Immature natural killer cell (primary cell): ENCODE data around the gene FGF9. TPM values are rescaled to one million over a fixed set of nuclear protein-coding genes. Genes with fewer than 3 reads are reported as not detected.

Source experiments
- DNase-seq, 3 donors: peaks; one replicate each; pipeline ENCODE4 v3.0.0; 2022; ENCODE audit warnings: mixed read lengths in 1 of 3
- H3K27ac Mint-ChIP-seq, 6 donors: one replicate each; pipeline ENCODE4 v1.8.0; 2020; ENCODE audit warnings: mixed read lengths in 6 of 6, mild to moderate bottlenecking in 5 of 6, inconsistent platforms in 4 of 6, moderate library complexity in 3 of 6
- H3K27me3 Mint-ChIP-seq, 3 donors: one replicate each; pipeline ENCODE4 v1.8.0; 2020 to 2021; ENCODE audit warnings: low read depth in 3 of 3, mild to moderate bottlenecking in 3 of 3, mixed read lengths in 3 of 3, moderate library complexity in 3 of 3, inconsistent platforms in 1 of 3
- H3K36me3 Mint-ChIP-seq, 3 donors: one replicate each; pipeline ENCODE4 v1.8.0; 2020; ENCODE audit warnings: mixed read lengths in 3 of 3, inconsistent platforms in 2 of 3, mild to moderate bottlenecking in 2 of 3
- H3K4me1 Mint-ChIP-seq, 2 donors: one replicate each; pipeline ENCODE4 v1.8.0; 2020; ENCODE audit warnings: inconsistent platforms in 2 of 2, mild to moderate bottlenecking in 2 of 2, mixed read lengths in 2 of 2, moderate library complexity in 1 of 2
- H3K4me3 Mint-ChIP-seq, 5 donors: one replicate each; pipeline ENCODE4 v1.8.0; 2020; ENCODE audit warnings: mild to moderate bottlenecking in 5 of 5, mixed read lengths in 5 of 5, inconsistent platforms in 3 of 5, moderate library complexity in 3 of 5
- H3K9me3 Mint-ChIP-seq, 6 donors: one replicate each; pipeline ENCODE4 v1.8.0; 2020; ENCODE audit warnings: mild to moderate bottlenecking in 6 of 6, mixed read lengths in 6 of 6, inconsistent platforms in 4 of 6, moderate library complexity in 3 of 6
- polyA plus RNA-seq, 3 donors: library from polyadenylated mRNA; unstranded; fragments of 300-500 nt; fragmentation: Illumina TruSeq; gene quantifications; one replicate each; pipeline ENCODE4 v1.2.3, GENCODE V29; 2021

FGF9 gene
- under 1 TPM in 2 of 3 donors, not detected in 1; 0.26 to 0.40 TPM for polyA plus RNA-seq

GRCh38 chr13:21670883-21671619 is at the start of gene FGF9:
TSS of gene FGF9 (plus strand) at chr13:21671073. CDS start at chr13:21671913, 840 bp downstream.
- DNase-seq, result peak; percentile 82 to 84 (median 83)
- H3K9me3 Mint-ChIP-seq, result peaks cover 0 to 2% (median 0%) of the 10 kb centered on the region in 6 donors
- no peaks in the 10 kb centered on the region for H3K36me3 Mint-ChIP-seq
- peaks cover 44 to 70% of the 10 kb centered on the region in 2 donors for H3K4me1 Mint-ChIP-seq
- peak within 1 kb of the TSS; percentile 86 to 98 (median 95) for H3K4me3 Mint-ChIP-seq
- H3K27me3 Mint-ChIP-seq, result peaks cover 20 to 50% (median 47%) of the 10 kb centered on the region in 3 donors
- peak within 1 kb of the TSS; percentile 68 to 96 (median 85) for H3K27ac Mint-ChIP-seq

GRCh38 chr13:21625366-21625765 is 45.5 kb upstream of the FGF9 start:
- Mint-ChIP-seq H3K4me3 (no peak overlapping the region), H3K9me3 (no peaks in the 10 kb centered on the region), H3K27ac (no peak overlapping the region), H3K27me3 (peaks cover 0 to 11% (median 8%) of the 10 kb centered on the region in 3 donors), H3K36me3 (peaks cover 0 to 3% (median 0%) of the 10 kb centered on the region in 3 donors), H3K4me1 (peaks cover 0 to 2% of the 10 kb centered on the region in 2 donors)
- DNase-seq, result no peak

GRCh38 chr13:21632196-21632595 is 38.7 kb upstream of the FGF9 start:
- Mint-ChIP-seq H3K36me3 (no peaks in the 10 kb centered on the region), H3K27ac (no peak overlapping the region), H3K9me3 (peaks cover 0 to 10% (median 0%) of the 10 kb centered on the region in 6 donors), H3K4me3 (no peak overlapping the region), H3K27me3 (peaks cover 1 to 5% (median 2%) of the 10 kb centered on the region in 3 donors), H3K4me1 (peaks cover 0 to 2% of the 10 kb centered on the region in 2 donors)
- no peak for DNase-seq

- Mint-ChIP-seq H3K36me3 (no peaks in the 10 kb centered on the region), H3K27ac (no peak overlapping the region), H3K4me1 (peaks cover 0 to 8% of the 10 kb centered on the region in 2 donors), H3K9me3 (peaks cover 0 to 6% (median 0%) of the 10 kb centered on the region in 6 donors), H3K4me3 (no peak overlapping the region), H3K27me3 (peaks cover 1 to 5% (median 2%) of the 10 kb centered on the region in 3 donors)
- no peak for DNase-seq
Observed at GRCh38 chr13:21636656-21637055, 34.2 kb upstream of the FGF9 start.

- peak overlapping the region in 1 of 6 donors; percentile 48 for H3K27ac Mint-ChIP-seq
- H3K27me3 Mint-ChIP-seq, result peaks cover 0 to 3% (median 1%) of the 10 kb centered on the region in 3 donors
- peaks cover 0 to 8% of the 10 kb centered on the region in 2 donors for H3K4me1 Mint-ChIP-seq
- no peaks in the 10 kb centered on the region for H3K36me3 Mint-ChIP-seq
- DNase-seq, result no peak
- no peaks in the 10 kb centered on the region for H3K9me3 Mint-ChIP-seq
- H3K4me3 Mint-ChIP-seq, result peak overlapping the region in 1 of 5 donors; percentile 40
Observed at GRCh38 chr13:21637296-21637695, 33.6 kb upstream of the FGF9 start.

GRCh38 chr13:21638319-21639282 is 32.3 kb upstream of the FGF9 start:
- no peaks in the 10 kb centered on the region for H3K36me3 Mint-ChIP-seq
- H3K27ac Mint-ChIP-seq, result no peak overlapping the region
- peak; percentile 34 to 50 (median 38) for DNase-seq
- H3K4me3 Mint-ChIP-seq, result no peak overlapping the region
- H3K4me1 Mint-ChIP-seq, result peaks cover 0 to 8% of the 10 kb centered on the region in 2 donors
- H3K9me3 Mint-ChIP-seq, result no peaks in the 10 kb centered on the region
- H3K27me3 Mint-ChIP-seq, result peaks cover 0 to 3% (median 3%) of the 10 kb centered on the region in 3 donors

GRCh38 chr13:21639561-21639960 is 31.3 kb upstream of the FGF9 start:
- Mint-ChIP-seq H3K4me3 (no peak overlapping the region), H3K9me3 (no peaks in the 10 kb centered on the region), H3K36me3 (no peaks in the 10 kb centered on the region), H3K27me3 (peaks cover 0 to 3% (median 3%) of the 10 kb centered on the region in 3 donors), H3K27ac (no peak overlapping the region), H3K4me1 (peaks cover 0 to 8% of the 10 kb centered on the region in 2 donors)
- no peak for DNase-seq

GRCh38 chr13:21641629-21642028 is 29.2 kb upstream of the FGF9 start:
- Mint-ChIP-seq H3K9me3 (no peaks in the 10 kb centered on the region), H3K36me3 (no peaks in the 10 kb centered on the region), H3K4me3 (no peak overlapping the region), H3K27me3 (peaks cover 0 to 4% (median 1%) of the 10 kb centered on the region in 3 donors), H3K27ac (no peak overlapping the region), H3K4me1 (peaks cover 0 to 8% of the 10 kb centered on the region in 2 donors)
- DNase-seq, result no peak

- no peak for DNase-seq
- H3K4me1 Mint-ChIP-seq, result no peaks in the 10 kb centered on the region
- peaks cover 0 to 5% (median 0%) of the 10 kb centered on the region in 3 donors for H3K36me3 Mint-ChIP-seq
- H3K9me3 Mint-ChIP-seq, result peaks cover 0 to 1% (median 0%) of the 10 kb centered on the region in 6 donors
- H3K27me3 Mint-ChIP-seq, result peaks cover 7 to 24% (median 15%) of the 10 kb centered on the region in 3 donors
- H3K4me3 Mint-ChIP-seq, result no peak overlapping the region
- no peak overlapping the region for H3K27ac Mint-ChIP-seq
Observed at GRCh38 chr13:21657538-21657937, 13.3 kb upstream of the FGF9 start.

- H3K27me3 Mint-ChIP-seq, result peaks cover 7 to 24% (median 14%) of the 10 kb centered on the region in 3 donors
- peaks cover 0 to 1% (median 0%) of the 10 kb centered on the region in 6 donors for H3K9me3 Mint-ChIP-seq
Observed at GRCh38 chr13:21659087-21659486, 11.8 kb upstream of the FGF9 start.

GRCh38 chr13:21661097-21661909 is 9.6 kb upstream of the FGF9 start:
- no peak overlapping the region for H3K27ac Mint-ChIP-seq
- no peaks in the 10 kb centered on the region for H3K4me1 Mint-ChIP-seq
- H3K27me3 Mint-ChIP-seq, result peaks cover 3 to 22% (median 8%) of the 10 kb centered on the region in 3 donors
- H3K4me3 Mint-ChIP-seq, result no peak overlapping the region
- no peak for DNase-seq
- H3K9me3 Mint-ChIP-seq, result peaks cover 0 to 1% (median 0%) of the 10 kb centered on the region in 6 donors
- H3K36me3 Mint-ChIP-seq, result no peaks in the 10 kb centered on the region

More at GRCh38 chr13:21659087-21659486, 11.8 kb upstream of the FGF9 start:
- no peaks in the 10 kb centered on the region for H3K4me1 Mint-ChIP-seq
- H3K27ac Mint-ChIP-seq, result no peak overlapping the region
- H3K36me3 Mint-ChIP-seq, result peaks cover 0 to 5% (median 0%) of the 10 kb centered on the region in 3 donors
- no peak for DNase-seq
- no peak overlapping the region for H3K4me3 Mint-ChIP-seq

GRCh38 chr13:21663197-21663596 is 7.7 kb upstream of the FGF9 start:
- Mint-ChIP-seq H3K4me3 (no peak overlapping the region), H3K4me1 (peaks cover under 1 to 7% of the 10 kb centered on the region in 2 donors), H3K27me3 (peaks cover 8 to 13% (median 8%) of the 10 kb centered on the region in 3 donors), H3K27ac (no peak overlapping the region), H3K36me3 (no peaks in the 10 kb centered on the region), H3K9me3 (peaks cover 0 to 1% (median 0%) of the 10 kb centered on the region in 6 donors)
- DNase-seq, result no peak
